ENCODE measurements around the gene CYTIP. TPM values are rescaled to one million over a fixed set of nuclear protein-coding genes. Genes with fewer than 3 reads are reported as not detected.

The CYTIP gene
- total RNA-seq, 1 experiment from 2014 or later: 0.19 TPM

- DNase-seq (ENCODE audit: unreplicated experiment): no peak
- H3K9me3 Mint-ChIP-seq (ENCODE audit: unreplicated experiment): no peaks in the 10 kb centered on the region
- no peak for TF ChIP-seq CTCF (IDR thresholded peaks at IDR 0.05; ENCODE audit: unreplicated experiment)
- H3K27me3 Mint-ChIP-seq (ENCODE audit: insufficient read depth, unreplicated experiment): no peaks in the 10 kb centered on the region
- H3K4me3 Mint-ChIP-seq (ENCODE audit: unreplicated experiment): no peak overlapping the region
- ChIA-PET POLR2A (interaction anchor here (0.7 to 1.0 kb wide), 2 partner anchors 12 to 41 kb away, joined by 3 read pairs; no protein-coding TSS in a partner anchor), CTCF (interaction anchor here (1.8 kb wide), 1 partner anchor 148 kb away, joined by 5 read pairs; no protein-coding TSS in a partner anchor)
- no peak overlapping the region for H3K27ac Mint-ChIP-seq (ENCODE audit: low read depth, unreplicated experiment)
- H3K4me1 Mint-ChIP-seq (ENCODE audit: insufficient read depth, unreplicated experiment): peaks cover 13% of the 10 kb centered on the region
- intact Hi-C loops (cut with micrococcal nuclease): no loop called here
- no peaks in the 10 kb centered on the region for H3K36me3 Mint-ChIP-seq (ENCODE audit: insufficient read depth, unreplicated experiment)
- no TSS peak for BruUV-seq (replicated peaks)
These were observed 32.0 kb upstream of the CYTIP start for GRCh38 chr2:157475722-157476390.

- Mint-ChIP-seq H3K36me3 (ENCODE audit: insufficient read depth, unreplicated experiment) (no peaks in the 10 kb centered on the region), H3K27me3 (ENCODE audit: insufficient read depth, unreplicated experiment) (no peaks in the 10 kb centered on the region), H3K4me3 (ENCODE audit: unreplicated experiment) (no peak overlapping the region), H3K9me3 (ENCODE audit: unreplicated experiment) (no peaks in the 10 kb centered on the region), H3K27ac (ENCODE audit: low read depth, unreplicated experiment) (no peak overlapping the region), H3K4me1 (ENCODE audit: insufficient read depth, unreplicated experiment) (peaks cover 12% of the 10 kb centered on the region)
- BruUV-seq (replicated peaks): no TSS peak
- intact Hi-C loops (cut with micrococcal nuclease): no loop called here
- TF ChIP-seq CTCF (IDR thresholded peaks at IDR 0.05; ENCODE audit: unreplicated experiment): no peak
- CTCF ChIA-PET: no interaction called here
- POLR2A ChIA-PET: no interaction called here
- DNase-seq (ENCODE audit: unreplicated experiment): no peak
These were observed 29.7 kb upstream of the CYTIP start for GRCh38 chr2:157473581-157473980.

- intact Hi-C loops (cut with micrococcal nuclease): no loop called here
- ChIA-PET CTCF (interaction anchor here (1.0 kb wide), 1 partner anchor 121 kb away, joined by 4 read pairs; no protein-coding TSS in a partner anchor), POLR2A (no interaction called here)
- no peak for DNase-seq (ENCODE audit: unreplicated experiment)
- H3K4me3 Mint-ChIP-seq (ENCODE audit: unreplicated experiment): no peak overlapping the region
- H3K27ac Mint-ChIP-seq (ENCODE audit: low read depth, unreplicated experiment): no peak overlapping the region
- no peaks in the 10 kb centered on the region for H3K9me3 Mint-ChIP-seq (ENCODE audit: unreplicated experiment)
- no peaks in the 10 kb centered on the region for H3K27me3 Mint-ChIP-seq (ENCODE audit: insufficient read depth, unreplicated experiment)
- no peaks in the 10 kb centered on the region for H3K36me3 Mint-ChIP-seq (ENCODE audit: insufficient read depth, unreplicated experiment)
- H3K4me1 Mint-ChIP-seq (ENCODE audit: insufficient read depth, unreplicated experiment): peaks cover 7% of the 10 kb centered on the region
- BruUV-seq (replicated peaks): no TSS peak
- TF ChIP-seq CTCF (IDR thresholded peaks at IDR 0.05; ENCODE audit: unreplicated experiment): no peak
These were observed 27.2 kb upstream of the CYTIP start for GRCh38 chr2:157471078-157471477.

- Mint-ChIP-seq H3K4me3 (ENCODE audit: unreplicated experiment) (no peak overlapping the region), H3K27me3 (ENCODE audit: insufficient read depth, unreplicated experiment) (no peaks in the 10 kb centered on the region), H3K9me3 (ENCODE audit: unreplicated experiment) (no peaks in the 10 kb centered on the region), H3K36me3 (ENCODE audit: insufficient read depth, unreplicated experiment) (no peaks in the 10 kb centered on the region), H3K27ac (ENCODE audit: low read depth, unreplicated experiment) (no peak overlapping the region), H3K4me1 (ENCODE audit: insufficient read depth, unreplicated experiment) (peaks cover 7% of the 10 kb centered on the region)
- POLR2A ChIA-PET: no interaction called here
- intact Hi-C loops (cut with micrococcal nuclease): no loop called here
- DNase-seq (ENCODE audit: unreplicated experiment): no peak
- CTCF ChIA-PET: interaction anchor here (0.6 to 1.0 kb wide), 3 partner anchors 22 to 121 kb away, joined by 3 to 4 read pairs (median 3); no protein-coding TSS in a partner anchor
- no peak for TF ChIP-seq CTCF (IDR thresholded peaks at IDR 0.05; ENCODE audit: unreplicated experiment)
- BruUV-seq (replicated peaks): no TSS peak
These were observed 26.4 kb upstream of the CYTIP start for GRCh38 chr2:157470321-157470720.
